PFSK-1 (cell line): ENCODE results near the gene UFL1.

ENCODE experiments used
- FOXP2 ChIP-seq: optimal IDR thresholded peaks from 2 replicates; pipeline ENCODE3; 2011; ENCODE audit warnings: borderline replicate concordance, control low read depth, inconsistent platforms; ENCODE audit not compliant: insufficient read depth; ENCODE audit errors: extremely low read length, extremely low read depth
- POLR2AphosphoS5 ChIP-seq: IDR thresholded peaks from 2 replicates; pipeline ENCODE4 v1.6.1; 2012; ENCODE audit warnings: low read depth, mild to moderate bottlenecking, control low read depth, low read length, moderate library complexity
- SIN3A ChIP-seq: IDR thresholded peaks from 2 replicates; pipeline ENCODE4 v1.6.1; 2012; ENCODE audit warnings: mild to moderate bottlenecking, low read length, moderate library complexity, borderline replicate concordance; ENCODE audit not compliant: insufficient read depth
- TAF1 ChIP-seq: IDR thresholded peaks from 2 replicates; pipeline ENCODE4 v1.6.1; 2012; ENCODE audit warnings: low read length, control low read depth, borderline replicate concordance; ENCODE audit not compliant: insufficient read depth
- TF ChIP-seq, protein P1 (sequence below), 2 experiments: IDR thresholded peaks; 2 replicates each; pipeline versions ENCODE4 v1.6.1 to v1.8.0; 2011 to 2012; ENCODE audit warnings: low read depth in 2 of 2, low read length in 2 of 2, control low read depth in 1 of 2, inconsistent platforms in 1 of 2, mild to moderate bottlenecking in 1 of 2, moderate library complexity in 1 of 2; ENCODE audit not compliant: insufficient read depth in 1 of 2

DNA sequence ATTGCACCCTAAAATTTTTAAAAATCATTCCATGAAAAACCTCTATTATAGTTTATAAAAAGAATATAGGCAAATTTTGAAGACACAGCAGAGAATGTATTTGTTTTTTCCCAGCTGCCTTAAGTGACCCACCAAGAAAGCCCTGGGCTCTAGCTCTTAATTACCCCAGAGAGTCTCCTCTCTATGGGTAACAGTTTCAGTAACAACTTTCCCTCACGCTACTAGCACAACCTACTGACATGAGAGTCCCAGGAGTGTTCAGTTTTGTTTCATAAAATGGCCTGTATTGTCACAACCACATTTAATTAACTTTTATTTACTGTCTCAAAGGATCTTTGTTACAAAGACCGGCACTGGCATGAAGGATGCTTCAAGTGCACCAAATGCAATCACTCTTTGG, 82.8 kb downstream of the UFL1 start:
- TF ChIP-seq POLR2AphosphoS5: no peak
- TF ChIP-seq TAF1: no peak
- no peak for TF ChIP-seq SIN3A
- TF ChIP-seq, protein P1, sequence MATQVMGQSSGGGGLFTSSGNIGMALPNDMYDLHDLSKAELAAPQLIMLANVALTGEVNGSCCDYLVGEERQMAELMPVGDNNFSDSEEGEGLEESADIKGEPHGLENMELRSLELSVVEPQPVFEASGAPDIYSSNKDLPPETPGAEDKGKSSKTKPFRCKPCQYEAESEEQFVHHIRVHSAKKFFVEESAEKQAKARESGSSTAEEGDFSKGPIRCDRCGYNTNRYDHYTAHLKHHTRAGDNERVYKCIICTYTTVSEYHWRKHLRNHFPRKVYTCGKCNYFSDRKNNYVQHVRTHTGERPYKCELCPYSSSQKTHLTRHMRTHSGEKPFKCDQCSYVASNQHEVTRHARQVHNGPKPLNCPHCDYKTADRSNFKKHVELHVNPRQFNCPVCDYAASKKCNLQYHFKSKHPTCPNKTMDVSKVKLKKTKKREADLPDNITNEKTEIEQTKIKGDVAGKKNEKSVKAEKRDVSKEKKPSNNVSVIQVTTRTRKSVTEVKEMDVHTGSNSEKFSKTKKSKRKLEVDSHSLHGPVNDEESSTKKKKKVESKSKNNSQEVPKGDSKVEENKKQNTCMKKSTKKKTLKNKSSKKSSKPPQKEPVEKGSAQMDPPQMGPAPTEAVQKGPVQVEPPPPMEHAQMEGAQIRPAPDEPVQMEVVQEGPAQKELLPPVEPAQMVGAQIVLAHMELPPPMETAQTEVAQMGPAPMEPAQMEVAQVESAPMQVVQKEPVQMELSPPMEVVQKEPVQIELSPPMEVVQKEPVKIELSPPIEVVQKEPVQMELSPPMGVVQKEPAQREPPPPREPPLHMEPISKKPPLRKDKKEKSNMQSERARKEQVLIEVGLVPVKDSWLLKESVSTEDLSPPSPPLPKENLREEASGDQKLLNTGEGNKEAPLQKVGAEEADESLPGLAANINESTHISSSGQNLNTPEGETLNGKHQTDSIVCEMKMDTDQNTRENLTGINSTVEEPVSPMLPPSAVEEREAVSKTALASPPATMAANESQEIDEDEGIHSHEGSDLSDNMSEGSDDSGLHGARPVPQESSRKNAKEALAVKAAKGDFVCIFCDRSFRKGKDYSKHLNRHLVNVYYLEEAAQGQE (IDR thresholded peaks at IDR 0.05; ENCODE audit: insufficient read depth in 1 of 2, low read depth in 2 of 2, low read length in 2 of 2): no peak
- TF ChIP-seq FOXP2: no peak
